Activated CD4-positive, CD25-positive, alpha-beta regulatory T cell treated with anti-CD3 and anti-CD28 coated beads, Interleukin-2, amount 50 U/mL, for 72 hours (primary cell): Measurements from ENCODE around the gene LBHD2.

Source experiments
- DNase-seq: peaks from one replicate; pipeline ENCODE4 v3.0.0; 2021

Gene LBHD2

DNA sequence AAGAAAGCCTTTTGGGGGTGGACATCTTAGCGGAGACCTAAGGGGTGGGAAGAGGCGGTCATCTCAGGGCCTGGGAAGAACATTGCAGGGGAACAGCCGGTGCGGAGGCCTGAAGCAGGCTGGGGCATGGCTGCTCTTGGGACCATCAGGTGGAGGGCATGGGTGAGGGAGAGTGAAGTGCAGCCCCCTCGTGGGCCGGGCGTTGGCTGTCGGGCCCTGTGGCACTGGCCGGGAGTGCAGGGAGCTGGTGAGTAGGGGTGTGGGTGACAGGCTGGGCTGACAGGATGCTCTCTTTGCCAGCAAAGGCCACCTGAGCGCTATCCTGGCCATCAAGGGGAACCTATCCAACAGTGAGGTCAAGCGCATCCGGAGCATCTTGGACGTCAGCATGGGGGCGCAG, 50.9 kb downstream of the LBHD2 start:
- DNase-seq: no peak

DNA sequence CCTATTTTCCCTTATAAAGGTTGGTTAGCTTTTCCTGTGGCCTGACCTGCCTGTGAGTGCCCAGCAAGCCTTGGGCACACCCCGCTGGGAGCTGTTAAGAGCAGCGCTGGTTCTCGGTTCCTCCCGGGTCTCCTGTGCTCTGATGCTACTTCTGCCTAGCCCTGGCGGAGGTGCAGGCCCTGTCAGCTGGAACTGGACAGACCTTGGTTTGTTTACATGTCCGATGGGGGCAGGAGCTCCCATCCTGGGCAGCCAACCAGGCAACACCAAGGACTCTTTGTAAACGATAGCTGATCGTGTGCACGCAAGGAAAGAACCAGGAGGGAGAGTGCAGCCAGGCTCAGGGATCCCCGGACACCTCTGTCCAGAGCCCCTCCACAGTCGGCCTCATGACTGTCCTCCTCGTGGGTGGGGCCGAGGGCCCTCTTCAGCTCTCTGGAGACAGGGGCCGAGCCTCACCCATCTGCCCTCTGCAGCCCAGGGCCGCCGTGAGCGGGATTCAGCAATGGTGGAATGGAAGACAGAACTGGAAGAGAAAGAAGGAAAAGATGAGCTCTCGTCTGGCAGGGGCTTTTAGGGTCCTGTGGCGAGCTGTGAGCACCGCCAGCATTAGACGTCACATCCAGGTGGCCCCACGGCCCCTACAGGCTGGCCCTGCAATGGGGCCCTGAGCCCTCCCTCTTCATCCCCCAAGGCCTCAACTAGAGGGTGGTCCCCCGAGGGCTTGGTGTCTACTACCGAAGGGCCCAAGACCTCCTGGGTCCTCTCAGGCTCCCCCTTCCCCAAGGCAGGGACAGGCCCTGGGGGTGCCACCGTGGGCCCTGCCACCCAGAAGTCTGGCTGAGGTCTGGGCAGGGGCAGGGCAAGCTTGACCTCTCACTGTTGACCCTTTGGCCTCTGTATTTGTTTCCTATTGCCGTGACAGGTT, 51.6 kb downstream of the LBHD2 start:
- no peak for DNase-seq

DNA sequence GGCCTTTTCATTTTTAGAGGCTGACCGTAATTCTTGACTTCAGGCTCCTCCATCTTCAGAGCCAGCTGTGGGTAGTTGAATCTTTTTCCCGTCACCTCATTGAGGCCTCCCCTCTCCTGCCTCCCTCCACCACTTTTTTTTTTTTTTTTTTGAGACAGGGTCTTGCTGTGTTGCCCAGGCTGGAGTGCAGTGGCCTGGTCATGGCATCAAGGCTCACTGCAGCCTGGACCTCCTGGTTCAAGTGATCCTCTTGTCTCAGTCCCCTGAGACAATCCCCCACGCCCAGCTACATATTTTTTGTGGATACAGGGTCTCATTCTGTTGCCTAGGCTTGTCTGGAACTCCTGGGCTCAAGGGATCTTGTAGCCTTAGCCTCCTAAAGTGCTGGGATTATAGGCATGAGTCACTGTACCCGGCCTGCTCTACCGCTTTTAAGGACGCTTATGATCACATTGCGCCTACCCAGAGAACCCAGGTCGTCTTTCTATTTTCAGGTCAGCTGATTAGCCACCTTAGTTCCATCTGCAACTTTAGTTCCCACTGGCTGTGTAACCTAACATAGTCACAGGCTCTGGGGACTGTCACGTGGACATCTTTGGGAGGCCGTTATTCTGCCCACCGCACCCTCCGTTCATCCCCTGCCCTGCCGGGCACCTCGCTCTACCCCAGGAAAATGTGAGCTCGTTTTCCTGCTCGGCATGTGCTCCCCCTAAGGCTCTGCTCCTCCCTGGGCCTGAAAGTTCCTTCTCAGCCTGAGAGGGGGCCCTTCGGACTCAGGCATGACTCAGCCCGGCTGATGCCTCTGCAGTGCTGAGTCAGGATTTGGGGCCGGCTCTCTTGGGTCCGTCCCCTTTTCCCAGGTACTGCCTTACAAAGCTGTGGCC, 52.6 kb downstream of the LBHD2 start:
- no peak for DNase-seq

DNA sequence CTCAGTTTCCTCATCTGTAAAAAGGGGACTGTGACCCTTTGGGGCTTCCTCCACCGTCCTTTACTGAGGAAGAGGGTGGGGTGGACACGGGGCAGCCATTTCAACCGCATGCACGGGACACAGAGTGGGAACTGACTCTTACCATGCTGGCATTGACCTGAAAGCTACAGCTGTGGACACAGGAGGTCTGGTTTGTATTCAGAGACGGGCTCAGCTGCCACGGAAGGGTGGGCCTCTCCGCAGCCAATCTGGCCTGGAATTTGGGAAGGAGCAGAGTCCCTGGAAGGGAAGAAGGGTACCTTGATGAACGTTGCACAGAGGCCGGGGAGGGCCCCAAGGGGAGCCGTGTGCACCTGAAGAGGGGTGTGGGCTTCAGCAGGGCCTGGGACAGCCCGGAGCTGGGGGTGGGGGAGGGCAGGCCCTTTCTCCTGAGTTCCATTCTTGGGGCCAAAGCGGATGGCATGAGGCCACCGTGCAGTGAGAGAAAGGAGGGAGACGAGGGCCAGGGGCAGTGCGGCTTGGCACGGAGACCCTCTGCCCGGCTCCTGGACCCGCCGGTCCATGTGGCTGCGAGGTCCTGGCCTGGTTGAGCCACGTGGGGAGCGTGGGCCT, 53.8 kb downstream of the LBHD2 start:
- no peak for DNase-seq

DNA sequence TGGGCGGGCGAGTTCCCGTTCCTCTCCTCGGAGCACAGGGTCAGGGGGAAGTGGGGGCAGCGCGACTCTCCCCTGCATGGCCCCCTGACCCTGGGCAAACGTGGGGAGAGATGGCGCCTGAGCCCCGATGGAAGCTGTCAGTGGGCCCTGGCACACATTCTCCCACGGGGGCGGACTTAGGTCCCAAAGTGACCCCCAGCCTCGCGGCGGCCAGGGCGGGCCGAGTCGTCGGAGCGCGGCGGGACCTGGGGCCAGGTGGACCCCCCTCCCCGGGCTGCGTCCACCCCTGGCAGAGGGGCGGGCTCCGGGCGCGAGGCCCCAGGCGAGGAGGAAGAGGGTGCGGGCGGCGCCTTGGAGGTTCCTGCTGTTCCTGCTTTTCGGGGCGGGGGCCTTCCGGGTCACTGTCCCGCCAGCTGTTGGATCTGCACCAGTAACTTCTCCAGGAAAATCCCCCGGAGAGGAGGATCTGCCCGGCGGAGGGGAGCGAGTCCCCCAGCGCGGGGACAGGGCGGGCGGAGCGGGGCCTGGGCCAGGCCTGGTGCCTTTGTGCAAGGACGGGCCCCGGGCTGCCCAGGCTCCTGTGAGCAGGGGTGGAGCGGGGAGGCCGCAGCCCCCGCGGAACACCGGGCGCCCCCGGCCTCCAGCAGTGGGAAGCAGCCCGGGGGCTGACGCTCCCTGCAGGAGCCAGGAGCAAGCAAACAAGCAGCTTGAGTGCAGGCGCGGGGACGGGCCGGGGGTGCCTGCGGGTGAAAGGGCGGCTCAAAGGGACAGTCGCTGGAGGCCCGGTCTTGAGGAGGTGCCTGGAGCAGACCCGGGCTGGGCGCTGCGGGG, 54.5 kb downstream of the LBHD2 start:
- DNase-seq: no peak

DNA sequence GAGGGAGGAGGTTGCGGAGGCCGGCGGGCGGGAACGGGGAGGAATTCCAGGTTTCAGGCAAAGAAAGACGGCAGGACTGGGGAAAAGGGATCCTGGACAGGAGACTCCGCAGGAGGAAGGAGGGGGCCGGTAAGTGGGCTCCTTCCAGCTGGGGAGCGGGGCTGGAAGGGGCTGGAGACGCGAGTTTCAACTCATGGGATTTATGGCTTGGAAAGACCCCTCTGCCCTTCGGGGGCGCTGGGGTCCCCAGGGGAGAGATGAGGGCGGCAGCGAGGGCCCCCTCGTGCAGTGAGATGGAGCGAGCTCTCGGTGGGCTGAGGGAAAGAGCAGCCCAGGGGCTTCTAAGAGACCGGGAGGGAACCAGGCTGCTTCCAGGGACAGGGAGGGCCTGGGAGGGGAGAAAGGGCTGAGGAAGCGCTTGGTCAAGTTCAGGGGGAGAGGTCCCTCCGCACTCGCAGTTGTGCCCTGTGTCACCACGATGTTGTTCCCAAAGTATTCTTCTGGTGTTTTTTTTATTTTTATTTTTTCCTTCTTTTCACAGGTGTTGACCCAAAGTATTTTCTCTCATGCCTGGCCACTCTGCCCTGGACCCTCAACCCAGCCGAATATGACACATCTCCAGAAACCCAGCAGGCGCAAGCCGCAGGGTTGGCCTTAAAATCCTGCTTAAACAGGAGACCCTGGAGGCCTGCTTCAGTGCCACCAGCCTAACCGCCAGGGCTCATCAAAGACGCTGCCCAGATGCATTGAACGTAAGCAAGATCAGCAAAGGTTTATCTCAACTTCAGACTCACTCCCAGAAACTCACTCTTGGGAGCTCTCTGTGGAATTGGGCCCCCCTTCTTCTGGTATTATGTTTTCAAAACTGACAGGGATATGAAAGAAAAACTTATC, 55.4 kb downstream of the LBHD2 start:
- no peak for DNase-seq
